ENCODE measurements around the gene NSDHL.

The NSDHL gene

DNA sequence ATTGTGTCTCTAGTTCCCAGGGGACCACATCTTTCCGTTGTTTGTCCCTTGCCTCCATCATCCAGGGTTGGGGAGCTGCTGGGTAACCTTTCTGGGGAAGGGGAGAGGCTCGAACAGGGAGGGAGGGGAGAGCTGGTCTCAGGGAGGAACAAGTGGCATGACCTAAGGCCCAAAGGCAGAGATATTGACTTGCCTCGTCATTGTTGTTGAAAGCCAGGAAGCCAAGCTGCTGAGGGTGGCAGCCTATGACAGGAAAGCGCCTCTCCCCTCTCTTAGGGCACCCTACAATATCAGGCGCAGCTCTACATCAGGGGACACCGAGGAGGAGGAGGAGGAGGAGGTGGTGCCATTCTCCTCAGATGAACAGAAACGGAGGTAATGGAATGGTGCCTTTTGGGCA is 87.8 kb downstream of the NSDHL start:
- no peaks in the 10 kb centered on the region for H3K36me3 ChIP-seq (ENCODE audit: insufficient read depth, low read length)
- no peak for TF ChIP-seq EZH2 (IDR thresholded peaks at IDR 0.05)
- H3K27ac ChIP-seq = no peak overlapping the region
- H3K9ac ChIP-seq (ENCODE audit: insufficient read length) = no peak overlapping the region
- no peaks in the 10 kb centered on the region for H3K9me3 ChIP-seq (ENCODE audit: low read depth, low read length)
- H3K4me3 ChIP-seq = no peak overlapping the region
- DNase-seq (ENCODE audit: low read depth, low spot score) = no peak

All from SK-N-MC (cell line).